GM19463 (cell line): ENCODE measurements around the gene HIF1A.
"Not testable (repeated sequence)": the region's sequence is repeated elsewhere in the genome, so short reads cannot be mapped to it uniquely, and the experiment has no call there.

Experiments used
- ATAC-seq: cut with Tn5 transposase; IDR thresholded peaks from one replicate; pipeline ENCODE4 v1.9.1; 2021; ENCODE audit warnings: mild to moderate bottlenecking, moderate library complexity; ENCODE audit not compliant: unreplicated experiment

Gene HIF1A

DNA sequence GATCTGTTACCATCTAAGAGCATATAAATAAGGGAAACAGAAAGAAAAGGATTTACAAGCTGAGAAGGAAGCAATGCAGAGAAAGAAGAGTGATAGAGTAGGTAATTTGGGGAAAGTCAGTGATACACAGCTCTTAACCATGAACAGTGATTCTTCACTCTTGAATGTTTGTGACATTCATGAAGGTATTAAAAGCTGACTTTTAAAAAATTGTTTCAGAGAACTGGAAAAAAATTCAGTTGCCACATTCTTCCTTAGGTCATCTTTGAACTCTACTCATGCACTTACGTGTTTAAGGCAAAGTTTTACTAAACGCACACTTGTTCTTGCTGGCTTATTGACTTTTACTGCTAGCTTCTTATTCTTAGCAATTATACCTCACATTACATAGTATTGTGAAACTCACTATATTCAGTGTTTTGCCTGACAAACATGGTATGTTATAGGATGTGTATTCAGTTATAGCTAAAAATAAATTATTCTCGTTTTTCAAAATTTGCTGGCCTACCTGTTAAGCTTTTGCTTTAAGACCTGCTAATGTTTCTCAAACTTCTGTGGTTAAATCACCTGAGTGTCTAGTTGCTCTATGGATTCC, 10.9 kb downstream of the HIF1A start:
- no peak for ATAC-seq

DNA sequence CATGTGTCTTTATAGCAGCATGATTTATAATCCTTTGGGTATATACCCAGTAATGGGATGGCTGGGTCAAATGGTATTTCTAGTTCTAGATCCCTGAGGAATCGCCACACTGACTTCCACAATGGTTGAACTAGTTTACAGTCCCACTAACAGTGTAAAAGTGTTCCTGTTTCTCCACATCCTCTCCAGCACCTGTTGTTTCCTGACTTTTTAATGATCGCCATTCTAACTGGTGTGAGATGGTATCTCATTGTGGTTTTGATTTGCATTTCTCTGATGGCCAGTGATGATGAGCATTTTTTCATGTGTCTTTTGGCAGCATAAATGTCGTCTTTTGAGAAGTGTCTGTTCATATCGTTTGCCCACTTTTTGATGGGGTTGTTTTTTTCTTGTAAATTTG, 12.5 kb downstream of the HIF1A start:
- ATAC-seq: not testable (repeated sequence)

DNA sequence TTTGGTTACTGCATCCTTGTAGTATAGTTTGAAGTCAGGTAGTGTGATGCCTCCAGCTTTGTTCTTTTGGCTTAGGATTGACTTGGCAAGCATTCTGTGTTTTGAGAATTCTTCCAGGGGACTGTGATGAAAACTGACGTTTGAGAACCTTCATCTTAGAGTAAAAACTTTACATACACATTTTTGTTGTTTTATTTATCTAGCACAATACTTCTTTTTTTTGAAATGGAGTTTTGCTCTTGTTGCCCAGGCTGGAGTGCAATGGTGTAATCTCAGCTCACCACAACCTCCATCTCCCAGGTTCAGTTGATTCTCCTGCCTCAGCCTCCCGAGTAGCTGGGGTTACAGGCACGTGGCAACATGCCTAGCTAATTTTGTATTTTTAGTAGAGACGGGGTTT, 13.4 kb downstream of the HIF1A start:
- not testable (repeated sequence) for ATAC-seq

DNA sequence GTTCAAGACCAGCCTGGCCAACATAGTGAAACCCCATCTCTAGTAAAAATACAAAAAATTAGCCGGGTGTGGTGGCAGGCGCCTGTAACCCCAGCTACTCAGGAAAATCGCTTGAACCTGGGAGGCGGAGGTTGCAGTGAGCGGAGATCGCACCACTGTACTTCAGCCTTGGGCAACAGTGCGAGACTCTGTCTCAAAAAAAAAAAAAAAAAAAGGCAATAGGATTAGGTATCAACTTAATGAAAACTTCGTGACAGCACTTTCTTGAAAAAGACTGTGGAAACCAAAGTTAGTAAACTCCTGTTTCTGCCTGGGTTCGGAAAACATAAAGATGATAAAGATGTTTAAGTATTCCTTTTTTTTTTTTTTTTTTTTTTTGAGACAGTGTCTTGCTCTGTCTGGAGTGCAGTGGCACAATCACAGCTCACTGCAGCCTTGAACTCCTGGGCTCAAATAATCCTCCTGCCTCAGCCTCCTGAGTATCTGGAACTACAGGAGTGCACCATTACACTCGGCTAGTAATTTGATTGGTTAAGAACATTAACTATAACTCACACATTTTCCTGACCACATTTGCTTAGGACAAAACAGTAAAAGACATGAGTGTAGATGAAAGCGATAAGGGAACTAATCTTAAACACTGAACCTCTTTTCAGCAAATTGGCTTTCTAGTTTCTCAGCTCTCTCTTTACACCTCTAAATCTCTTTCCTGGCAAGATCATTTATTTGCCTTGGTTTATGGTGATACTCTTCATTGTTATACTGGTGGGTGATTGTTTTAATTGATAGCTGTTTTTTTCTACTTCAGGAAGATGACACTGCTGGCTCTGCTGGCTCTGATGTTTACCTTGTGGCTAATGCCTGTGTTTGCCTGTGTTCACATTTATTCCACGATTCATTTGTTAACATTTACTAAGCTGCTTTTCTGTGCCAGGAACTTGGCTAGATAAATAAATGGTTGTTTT, 15.8 kb downstream of the HIF1A start:
- ATAC-seq: no peak

DNA sequence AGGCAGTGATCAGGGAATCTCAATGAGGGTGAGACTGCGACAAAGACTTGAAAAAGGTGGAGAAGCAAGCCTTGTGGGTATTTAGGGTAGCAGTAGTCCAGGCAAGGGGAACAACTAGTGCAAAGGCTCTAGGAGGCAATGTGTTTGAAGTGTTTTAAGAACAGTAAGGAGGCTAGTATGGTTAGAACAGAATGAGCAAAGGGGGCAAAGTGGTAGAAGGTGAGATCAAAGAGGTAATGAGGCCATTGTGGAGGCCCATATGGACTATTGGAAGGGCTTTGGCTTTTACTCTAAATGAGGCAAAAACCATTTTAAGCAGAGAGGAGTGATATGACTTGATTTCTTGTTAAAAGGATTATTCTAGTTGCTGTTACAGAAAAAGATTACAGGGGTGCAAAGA, 16.8 kb downstream of the HIF1A start:
- no peak for ATAC-seq

DNA sequence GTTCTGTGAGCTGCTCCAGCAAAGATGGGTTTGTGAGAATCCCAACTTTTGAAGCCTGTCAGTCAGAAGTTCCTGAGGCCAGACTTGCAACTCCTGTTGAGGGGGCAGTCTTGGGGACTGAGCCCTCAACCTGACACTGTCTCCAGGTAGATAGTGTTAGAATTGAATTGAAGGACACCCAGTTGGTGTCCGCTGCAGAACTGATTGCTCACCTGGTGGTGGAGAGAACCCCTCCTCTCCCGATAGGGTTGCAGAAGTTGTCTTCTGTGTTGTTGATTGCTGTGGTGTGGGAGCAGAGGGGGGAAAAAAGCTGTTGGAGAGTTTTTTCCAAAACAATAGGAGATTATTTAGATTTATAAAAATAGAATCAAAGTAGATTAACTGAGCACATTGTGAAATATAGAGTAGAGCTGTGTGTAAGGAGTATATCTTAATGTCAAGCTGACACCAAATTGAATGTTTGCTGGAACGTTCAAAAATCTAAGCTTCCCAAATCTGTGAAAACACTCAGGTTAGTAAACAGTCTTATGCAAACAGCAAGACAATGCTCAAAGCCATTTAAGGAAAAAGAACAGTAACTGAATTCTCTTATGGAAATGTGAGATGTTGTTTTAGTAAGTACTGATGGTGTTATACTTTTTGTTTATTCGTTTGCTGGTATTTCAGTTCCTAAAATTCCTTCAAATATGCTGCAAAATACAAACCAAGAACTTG, 18.6 kb downstream of the HIF1A start:
- ATAC-seq: no peak

DNA sequence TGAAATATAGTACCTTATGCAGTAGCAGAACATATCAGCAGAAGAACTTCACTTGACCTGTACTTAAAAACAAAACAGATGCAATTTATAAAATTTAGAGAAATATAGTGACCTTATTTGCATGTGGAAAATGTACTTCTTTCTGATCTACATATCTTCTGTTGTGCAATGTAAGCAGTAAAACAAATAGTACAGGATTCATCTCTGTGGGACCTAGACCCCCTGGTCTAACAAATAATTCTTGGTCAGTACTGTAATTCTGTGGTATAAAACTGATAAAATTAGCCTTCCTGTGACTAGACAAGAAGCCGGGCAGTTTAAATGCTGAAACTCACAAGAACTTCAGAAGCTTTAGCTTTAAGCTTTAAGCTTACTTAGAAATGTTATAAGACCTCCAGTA, 21.6 kb downstream of the HIF1A start:
- no peak for ATAC-seq

DNA sequence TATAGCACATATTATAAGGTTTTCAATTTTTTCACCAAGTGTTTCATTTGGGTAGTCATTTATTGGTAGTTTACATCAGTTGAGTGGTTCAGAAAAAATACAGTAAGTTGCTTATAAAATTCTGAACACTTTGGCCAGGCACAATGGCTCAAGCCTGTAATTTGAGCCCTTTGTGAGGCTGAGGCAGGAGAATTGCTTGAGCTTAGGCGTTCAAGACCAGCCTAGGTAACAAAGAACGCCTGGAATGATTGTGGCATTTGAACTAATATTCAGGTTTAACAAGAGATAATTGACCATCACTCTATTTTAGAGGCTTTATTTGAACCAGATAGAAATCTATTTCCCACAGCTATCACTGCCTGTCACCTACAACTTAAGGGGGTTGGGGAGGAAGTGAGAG, 22.7 kb downstream of the HIF1A start:
- no peak for ATAC-seq

DNA sequence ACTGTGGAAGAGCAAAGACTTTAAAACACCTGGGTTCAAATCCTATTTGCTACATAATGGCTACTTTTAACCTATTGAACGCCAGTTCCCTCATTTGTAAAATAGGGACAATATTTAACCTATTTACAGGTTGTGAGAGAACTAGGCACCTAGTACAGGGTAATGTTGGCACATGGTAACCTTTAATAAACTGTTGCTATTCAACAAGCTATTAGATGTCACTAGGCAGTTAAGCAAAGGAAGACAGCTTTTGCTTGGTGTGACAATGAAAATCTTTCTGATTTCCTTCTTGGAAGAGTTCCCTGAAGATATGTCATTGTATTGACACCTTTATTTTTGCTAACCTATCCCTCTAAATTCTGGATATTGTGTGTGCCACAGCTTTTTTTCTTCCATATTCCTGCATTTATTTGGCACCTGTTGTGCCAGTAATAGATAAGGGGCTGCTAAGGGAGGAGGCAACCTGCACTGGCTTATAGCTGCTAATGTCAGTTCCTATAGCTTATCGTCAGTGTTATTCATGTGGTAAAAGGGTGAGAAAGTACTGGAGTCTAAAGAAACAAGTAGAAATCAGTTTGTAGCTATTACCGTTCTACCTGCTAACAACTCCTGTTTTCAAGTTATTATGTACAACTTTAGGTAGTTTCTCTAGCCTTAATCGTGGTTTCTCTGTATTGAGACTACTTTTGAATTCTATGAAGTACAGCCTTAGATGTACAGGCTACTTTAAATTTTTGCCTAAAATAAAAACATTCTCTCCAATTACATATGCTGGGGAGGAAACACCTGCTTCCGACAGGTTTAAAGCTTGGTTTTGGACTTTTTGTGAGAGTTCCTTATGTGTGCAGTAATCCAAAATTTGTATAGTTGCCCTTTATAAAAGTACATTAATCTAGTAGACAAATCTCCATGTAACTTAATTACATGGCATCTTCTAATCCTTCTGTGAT, 24.3 kb downstream of the HIF1A start:
- no peak for ATAC-seq

DNA sequence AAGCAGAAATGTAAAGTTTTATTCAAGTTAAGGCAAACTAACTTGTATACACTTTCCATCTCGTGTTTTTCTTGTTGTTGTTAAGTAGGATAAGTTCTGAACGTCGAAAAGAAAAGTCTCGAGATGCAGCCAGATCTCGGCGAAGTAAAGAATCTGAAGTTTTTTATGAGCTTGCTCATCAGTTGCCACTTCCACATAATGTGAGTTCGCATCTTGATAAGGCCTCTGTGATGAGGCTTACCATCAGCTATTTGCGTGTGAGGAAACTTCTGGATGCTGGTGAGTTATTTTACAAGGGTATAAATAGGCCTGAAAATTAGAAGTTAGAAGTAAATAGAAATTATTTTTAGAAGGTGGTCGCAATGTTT, 25.0 kb downstream of the HIF1A start:
- no peak for ATAC-seq

DNA sequence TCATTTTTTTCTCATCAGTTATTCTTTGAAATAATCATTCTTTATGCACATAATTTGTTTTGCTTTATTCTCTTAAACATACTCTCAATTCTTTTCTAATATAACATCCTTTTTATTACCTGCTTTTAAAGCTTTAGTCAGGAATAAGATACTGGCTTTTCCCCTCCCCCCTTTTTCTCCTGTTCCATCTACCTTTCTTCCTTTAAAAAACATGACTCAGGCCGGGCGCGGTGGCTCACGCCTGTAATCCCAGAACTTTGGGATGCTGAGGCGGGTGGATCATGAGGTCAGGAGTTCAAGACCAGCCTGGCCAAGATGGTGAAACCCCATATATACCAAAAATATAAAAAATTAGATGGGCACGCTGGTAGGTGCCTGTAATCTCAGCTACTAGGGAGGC, 25.4 kb downstream of the HIF1A start:
- ATAC-seq: no peak

DNA sequence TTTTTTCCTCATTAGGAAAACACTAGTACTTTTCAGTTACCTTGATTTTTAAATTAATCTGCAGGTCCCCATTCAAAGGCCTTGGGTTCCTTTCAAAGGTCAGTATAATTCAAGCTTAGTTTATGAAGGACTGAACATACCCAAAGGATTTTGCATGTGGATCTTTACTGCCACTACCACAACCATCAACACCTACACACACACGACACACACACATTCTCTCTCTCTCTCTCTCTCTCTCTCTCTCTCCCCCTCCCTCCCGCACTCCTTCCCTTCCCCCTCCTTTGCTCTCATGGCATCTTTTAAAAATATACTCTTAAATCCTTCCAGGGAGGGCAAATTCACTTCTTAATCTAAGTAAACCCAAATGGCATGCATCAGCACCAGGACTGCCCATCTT, 28.8 kb downstream of the HIF1A start:
- no peak for ATAC-seq

DNA sequence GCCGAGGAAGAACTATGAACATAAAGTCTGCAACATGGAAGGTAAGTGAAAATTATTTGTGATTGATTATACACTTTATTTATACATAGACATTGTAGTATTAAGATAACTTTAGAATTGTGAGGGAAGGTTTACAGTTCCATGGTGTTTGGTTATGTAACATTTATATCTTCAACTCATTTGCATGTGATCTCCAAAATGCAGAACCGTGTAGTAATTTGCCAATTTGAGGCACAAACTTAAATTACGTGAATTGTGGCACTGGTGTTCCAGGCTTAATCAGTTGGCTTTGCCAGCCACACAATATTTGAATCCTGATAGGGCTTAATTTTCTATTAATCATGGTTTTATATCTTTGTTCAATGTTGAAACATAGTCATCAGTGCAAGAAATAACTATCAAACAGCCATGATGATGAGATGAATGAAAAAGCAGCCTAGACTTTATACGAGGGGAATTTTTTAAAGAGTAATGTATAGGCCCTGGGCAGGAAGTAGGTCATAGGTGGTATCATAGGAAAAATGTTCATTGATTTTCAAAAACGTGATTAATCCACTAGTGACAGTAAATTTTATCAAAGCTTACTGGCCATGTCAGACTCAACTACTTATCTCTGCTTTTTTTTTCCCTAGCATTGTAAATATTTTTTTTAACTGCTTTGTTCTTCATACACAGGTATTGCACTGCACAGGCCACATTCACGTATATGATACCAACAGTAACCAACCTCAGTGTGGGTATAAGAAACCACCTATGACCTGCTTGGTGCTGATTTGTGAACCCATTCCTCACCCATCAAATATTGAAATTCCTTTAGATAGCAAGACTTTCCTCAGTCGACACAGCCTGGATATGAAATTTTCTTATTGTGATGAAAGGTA, 31.7 kb downstream of the HIF1A start:
- no peak for ATAC-seq

DNA sequence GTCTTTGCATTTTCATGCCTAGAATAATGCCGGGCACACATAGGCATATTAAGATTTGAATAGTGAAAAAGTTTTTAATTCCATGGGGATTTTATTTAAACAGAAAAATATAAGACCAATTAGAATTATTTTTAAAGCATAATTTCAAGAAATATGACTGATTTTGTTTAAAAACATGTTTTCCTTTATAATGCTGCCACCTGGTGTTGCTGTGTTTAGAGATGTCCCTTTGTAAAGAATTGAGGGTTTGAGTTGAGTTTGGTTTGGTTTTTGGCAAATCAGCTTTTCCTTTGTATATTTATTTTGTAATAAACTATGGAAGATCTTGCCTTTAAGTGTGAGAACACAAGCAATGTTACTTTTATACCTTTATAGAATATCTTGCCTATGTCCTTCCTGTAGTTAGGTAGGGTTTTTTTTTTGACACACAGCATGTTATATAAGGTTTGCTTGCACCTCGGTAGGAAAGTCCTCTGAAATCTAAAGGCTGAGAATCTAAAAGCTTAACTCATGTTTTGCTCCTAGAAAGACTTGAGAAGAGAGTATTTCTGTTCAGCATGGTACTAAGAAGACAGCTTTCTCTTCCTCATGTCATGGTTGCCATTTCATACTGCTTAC, 35.6 kb downstream of the HIF1A start:
- ATAC-seq: no peak

DNA sequence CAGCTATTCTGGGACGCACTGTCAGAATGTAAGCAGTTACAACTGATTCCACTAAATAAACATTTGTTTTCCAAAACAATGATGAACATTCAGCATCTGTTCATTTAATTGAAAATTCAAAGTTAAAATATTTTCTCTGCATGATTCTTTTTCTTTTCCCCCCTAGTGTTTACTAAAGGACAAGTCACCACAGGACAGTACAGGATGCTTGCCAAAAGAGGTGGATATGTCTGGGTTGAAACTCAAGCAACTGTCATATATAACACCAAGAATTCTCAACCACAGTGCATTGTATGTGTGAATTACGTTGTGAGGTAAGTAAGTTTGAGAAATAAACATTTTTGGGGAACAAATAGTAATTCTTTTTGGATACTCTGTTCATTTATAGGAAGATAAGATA, 38.7 kb downstream of the HIF1A start:
- ATAC-seq: no peak

DNA sequence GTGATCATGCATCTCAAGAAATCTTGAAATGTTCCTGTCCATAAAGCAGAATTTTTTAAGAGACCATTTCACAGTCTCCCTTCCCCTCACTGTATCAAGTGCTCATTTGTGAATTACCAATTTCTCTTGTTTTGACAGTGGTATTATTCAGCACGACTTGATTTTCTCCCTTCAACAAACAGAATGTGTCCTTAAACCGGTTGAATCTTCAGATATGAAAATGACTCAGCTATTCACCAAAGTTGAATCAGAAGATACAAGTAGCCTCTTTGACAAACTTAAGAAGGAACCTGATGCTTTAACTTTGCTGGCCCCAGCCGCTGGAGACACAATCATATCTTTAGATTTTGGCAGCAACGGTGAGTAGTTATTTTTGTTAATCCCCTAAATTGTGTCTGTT, 41.4 kb downstream of the HIF1A start:
- ATAC-seq: no peak

DNA sequence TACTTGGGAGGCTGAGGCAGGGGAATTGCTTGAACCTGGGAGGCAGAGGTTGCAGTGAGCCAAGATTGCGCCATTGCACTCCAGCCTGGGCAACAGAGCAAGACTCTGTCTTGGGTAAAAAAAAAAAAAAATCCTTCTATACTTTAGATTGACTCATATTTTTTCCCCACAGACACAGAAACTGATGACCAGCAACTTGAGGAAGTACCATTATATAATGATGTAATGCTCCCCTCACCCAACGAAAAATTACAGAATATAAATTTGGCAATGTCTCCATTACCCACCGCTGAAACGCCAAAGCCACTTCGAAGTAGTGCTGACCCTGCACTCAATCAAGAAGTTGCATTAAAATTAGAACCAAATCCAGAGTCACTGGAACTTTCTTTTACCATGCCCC, 42.6 kb downstream of the HIF1A start:
- ATAC-seq: no peak

DNA sequence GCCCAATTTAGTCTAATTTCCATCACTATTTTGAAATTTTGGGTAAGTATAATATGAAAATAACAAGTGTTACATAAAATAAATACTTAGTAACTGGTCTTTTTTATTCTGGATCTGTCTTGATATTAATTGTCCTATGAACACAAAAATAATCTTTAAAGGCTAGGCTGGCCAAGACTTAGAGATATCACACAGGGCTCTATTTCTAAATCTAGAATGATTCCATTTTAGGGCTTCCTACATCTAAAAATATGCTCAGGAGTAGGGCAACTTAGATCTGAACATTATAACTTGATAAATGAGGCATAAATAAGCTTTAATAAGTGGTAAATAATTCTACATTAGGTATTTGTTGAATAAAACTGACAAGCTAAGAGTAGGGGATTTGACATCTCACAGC, 43.8 kb downstream of the HIF1A start:
- ATAC-seq: no peak

DNA sequence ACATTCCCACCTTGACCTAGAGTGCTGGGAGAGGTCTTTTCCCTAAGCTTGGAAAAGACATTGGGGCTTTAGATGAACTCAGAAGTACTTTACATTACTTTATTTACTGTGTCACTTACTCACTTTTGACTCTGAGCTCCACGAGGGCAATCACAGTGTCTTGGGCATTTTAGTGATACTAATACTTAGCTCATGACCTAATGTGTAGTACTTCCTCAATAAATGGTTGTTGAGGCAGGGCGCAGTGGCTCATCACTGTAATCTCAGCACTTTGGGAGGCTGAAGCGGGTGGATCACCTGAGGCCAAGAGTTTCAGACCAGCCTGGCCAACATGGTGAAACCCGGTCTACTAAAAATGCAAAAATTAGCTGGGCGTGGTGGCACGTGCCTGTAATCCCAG, 47.1 kb downstream of the HIF1A start:
- ATAC-seq: no peak
